Mucosa of descending colon (tissue), 3 donors: ENCODE results near the gene AHNAK2. TPM values are rescaled to one million over a fixed set of nuclear protein-coding genes. Genes with fewer than 3 reads are reported as not detected.

Source experiments
- ATAC-seq: fragments of 200-7000 bp; cut with Tn5 transposase; one replicate; pipeline ENCODE4 v1.9.1; 2020; ENCODE audit warnings: mild to moderate bottlenecking, moderate library complexity
- DNase-seq, 3 donors: peaks; one replicate each; pipeline ENCODE4 v3.0.0-alpha.2; 2020
- H3K36me3 ChIP-seq: fragments of 200-600 bp; one replicate; pipeline ENCODE4 v1.8.0; 2021; ENCODE audit warnings: low read depth, mild to moderate bottlenecking
- H3K4me1 ChIP-seq: fragments of 200-600 bp; one replicate; pipeline ENCODE4 v1.8.0; 2021; ENCODE audit warnings: low read depth, mild to moderate bottlenecking
- H3K4me3 ChIP-seq: fragments of 200-600 bp; one replicate; pipeline ENCODE4 v1.8.0; 2021; ENCODE audit warnings: mild to moderate bottlenecking
- H3K9me3 ChIP-seq: fragments of 200-600 bp; one replicate; pipeline ENCODE4 v1.8.0; 2021; ENCODE audit warnings: mild to moderate bottlenecking
- intact Hi-C, 2 donors: fragments of 100-400 bp; cut with DNase I in 1 of 2; cut with micrococcal nuclease in 1 of 2; formaldehyde crosslinking; loops; one replicate each; pipeline versions ENCODE4 v1.11.0 to v1.11.1; 2022; cut with DNase I, micrococcal nuclease
- total RNA-seq, 3 donors: library from RNA; stranded (reverse); fragmentation: NEBNext Ultra II Directional in 2 of 3; extraction: Animal tissue kit (Norgen Biotek cat#: 25700) in 2 of 3; gene quantifications; one replicate each; pipeline versions ENCODE4 v1.2.1 to v1.2.4, GENCODE V29; 2021 to 2023
- TF ChIP-seq, protein P1 (sequence below): fragments of 200-600 bp; IDR thresholded peaks from one replicate; pipeline ENCODE4 v1.8.0; 2022; ENCODE audit warnings: antibody characterized with exemption, mild to moderate bottlenecking
- donor health status: DM: no; HTN: no; CAD: no; lungs with moderate emphysema.
- donor health status: DM: no; HTN: no; CAD: no.
- donor health status: DM: no; HTN: yes; CAD: no.

AHNAK2 gene
- total RNA-seq, 3 donors from 2014 or later = 4.6 to 145 (median 20.3) TPM

DNA sequence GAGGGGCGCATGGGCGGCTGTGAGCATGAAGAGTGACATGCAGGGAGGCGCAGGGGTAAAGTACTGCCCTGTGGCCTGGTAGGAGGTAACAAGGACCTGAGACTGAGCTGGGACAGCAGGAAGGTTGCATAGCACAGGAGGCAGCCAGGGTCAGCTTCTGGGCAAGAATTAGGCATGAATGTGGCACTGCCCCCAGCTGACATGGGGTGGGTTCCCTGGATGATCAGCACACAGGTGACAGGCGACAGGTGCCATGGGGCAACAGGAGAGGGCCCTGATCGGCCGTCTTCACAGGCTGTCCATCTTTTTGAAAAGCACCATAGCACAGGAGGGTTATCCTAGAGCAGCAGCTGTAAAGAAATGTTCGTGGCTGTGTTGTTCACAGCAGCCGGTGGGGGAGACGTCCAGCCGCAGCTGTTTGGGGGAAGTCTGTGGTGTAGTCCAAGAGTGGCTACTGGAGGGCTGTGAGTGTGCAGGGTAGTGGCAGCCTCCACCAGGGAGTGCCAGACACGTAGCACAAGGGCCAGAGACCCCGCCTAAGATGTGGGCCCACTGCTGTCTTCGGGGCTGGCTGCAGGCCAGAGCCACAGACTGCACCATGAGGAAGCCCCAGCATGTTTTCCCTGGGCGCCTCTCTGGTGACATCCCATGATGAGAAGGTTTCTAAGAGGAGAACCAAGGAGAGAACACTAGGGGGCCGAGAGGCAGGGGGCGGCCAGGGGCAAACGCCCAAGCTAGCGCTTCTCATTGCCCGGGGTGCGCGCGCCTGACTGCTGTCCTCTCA is 15.8 kb upstream of the AHNAK2 start:
- Histone ChIP-seq H3K36me3 (no peaks in the 10 kb centered on the region), H3K9me3 (no peaks in the 10 kb centered on the region), H3K4me1 (no peaks in the 10 kb centered on the region), H3K4me3 (no peak overlapping the region)
- TF ChIP-seq, protein P1, sequence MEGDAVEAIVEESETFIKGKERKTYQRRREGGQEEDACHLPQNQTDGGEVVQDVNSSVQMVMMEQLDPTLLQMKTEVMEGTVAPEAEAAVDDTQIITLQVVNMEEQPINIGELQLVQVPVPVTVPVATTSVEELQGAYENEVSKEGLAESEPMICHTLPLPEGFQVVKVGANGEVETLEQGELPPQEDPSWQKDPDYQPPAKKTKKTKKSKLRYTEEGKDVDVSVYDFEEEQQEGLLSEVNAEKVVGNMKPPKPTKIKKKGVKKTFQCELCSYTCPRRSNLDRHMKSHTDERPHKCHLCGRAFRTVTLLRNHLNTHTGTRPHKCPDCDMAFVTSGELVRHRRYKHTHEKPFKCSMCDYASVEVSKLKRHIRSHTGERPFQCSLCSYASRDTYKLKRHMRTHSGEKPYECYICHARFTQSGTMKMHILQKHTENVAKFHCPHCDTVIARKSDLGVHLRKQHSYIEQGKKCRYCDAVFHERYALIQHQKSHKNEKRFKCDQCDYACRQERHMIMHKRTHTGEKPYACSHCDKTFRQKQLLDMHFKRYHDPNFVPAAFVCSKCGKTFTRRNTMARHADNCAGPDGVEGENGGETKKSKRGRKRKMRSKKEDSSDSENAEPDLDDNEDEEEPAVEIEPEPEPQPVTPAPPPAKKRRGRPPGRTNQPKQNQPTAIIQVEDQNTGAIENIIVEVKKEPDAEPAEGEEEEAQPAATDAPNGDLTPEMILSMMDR = no peak
- no peak for ATAC-seq
- intact Hi-C loops = no loop called here
- peak in 1 of 3 donors; percentile 30 for DNase-seq

DNA sequence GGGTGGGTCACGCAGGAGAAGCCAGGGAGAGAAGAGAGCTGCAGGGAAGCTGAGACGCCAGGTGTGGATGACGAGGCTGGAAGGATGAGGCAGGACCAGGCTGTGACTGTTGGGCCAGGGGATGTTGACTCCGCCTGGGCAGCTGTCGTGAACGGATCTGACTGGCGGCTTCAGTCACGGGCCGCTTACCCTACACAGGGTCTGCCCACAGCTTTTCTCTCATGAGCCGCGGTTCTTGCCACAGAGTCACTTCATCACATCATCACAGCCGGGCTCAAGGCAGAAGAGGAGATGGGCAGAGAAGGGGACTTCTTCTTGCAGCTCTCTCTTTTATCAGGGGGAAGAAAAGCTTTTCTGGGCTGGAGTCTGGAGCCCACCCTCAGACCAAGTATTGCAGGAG is 15.1 kb upstream of the AHNAK2 start:
- no peak for ATAC-seq
- TF ChIP-seq, protein P1 = no peak
- DNase-seq = peak in 1 of 3 donors; percentile 29
- no peak overlapping the region for H3K4me3 ChIP-seq
- no peaks in the 10 kb centered on the region for H3K4me1 ChIP-seq
- intact Hi-C loops = no loop called here
- no peaks in the 10 kb centered on the region for H3K36me3 ChIP-seq
- H3K9me3 ChIP-seq = no peaks in the 10 kb centered on the region

DNA sequence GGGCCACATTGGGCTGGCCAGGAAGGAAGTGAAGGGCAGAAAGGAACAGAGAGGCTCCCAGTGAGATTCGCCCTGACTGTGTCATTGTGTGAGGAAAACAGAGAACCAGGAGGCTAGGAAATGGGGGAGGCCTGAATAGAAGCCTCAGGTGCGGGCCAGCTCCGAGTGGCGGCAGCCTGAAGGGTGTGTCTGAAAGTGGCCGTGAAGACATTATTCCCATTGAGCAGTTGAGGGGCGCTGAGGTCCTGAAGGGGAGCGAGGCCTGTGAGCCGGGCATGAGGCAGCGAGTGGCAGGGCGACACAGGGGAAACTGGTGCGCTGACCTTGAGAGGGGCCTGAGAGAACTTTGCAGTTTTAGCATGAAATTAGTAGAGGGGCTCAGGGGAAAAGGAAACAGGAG is 14.3 kb upstream of the AHNAK2 start:
- TF ChIP-seq, protein P1 = no peak
- intact Hi-C loops = no loop called here
- H3K36me3 ChIP-seq = no peaks in the 10 kb centered on the region
- no peaks in the 10 kb centered on the region for H3K4me1 ChIP-seq
- DNase-seq = no peak
- no peaks in the 10 kb centered on the region for H3K9me3 ChIP-seq
- no peak for ATAC-seq
- no peak overlapping the region for H3K4me3 ChIP-seq

DNA sequence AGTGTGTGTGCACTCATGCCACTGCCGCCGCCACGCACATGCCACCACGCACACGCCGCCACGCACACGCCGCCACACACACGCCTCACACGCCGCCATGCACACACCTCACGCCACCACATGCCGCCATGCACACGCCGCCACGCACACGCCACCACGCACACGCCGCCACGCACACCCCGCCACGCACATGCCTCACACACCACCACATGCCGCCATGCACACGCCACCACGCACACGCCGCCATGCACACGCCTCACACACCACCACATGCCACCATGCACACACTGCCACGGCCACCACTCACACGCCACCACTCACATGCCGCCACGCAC is 13.7 kb upstream of the AHNAK2 start:
- no peak for DNase-seq
- intact Hi-C loops = no loop called here
- H3K4me1 ChIP-seq = no peaks in the 10 kb centered on the region
- H3K36me3 ChIP-seq = no peaks in the 10 kb centered on the region
- no peak overlapping the region for H3K4me3 ChIP-seq
- no peak for ATAC-seq
- no peaks in the 10 kb centered on the region for H3K9me3 ChIP-seq
- TF ChIP-seq, protein P1 = no peak

DNA sequence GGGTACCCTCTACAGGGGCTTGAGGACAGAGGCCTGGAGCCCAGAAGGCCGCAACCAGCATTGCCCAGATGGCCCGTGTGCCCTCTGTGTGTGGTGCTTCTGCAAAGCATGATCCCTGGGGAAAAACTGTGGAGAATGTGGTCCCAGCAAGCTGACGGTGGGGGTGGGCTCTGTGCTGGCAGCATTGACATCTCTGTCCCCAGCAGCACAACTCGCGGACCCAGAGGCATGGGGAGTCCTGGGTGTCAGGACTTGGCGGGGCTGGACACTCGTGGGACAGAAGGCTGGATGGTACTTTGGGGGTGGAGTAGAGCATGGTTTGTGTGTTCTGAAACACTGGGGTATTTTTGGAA is 11.8 kb upstream of the AHNAK2 start:
- Histone ChIP-seq H3K9me3 (no peaks in the 10 kb centered on the region), H3K4me3 (no peak overlapping the region), H3K4me1 (peaks cover 4% of the 10 kb centered on the region), H3K36me3 (no peaks in the 10 kb centered on the region)
- TF ChIP-seq, protein P1 = no peak
- intact Hi-C loops = no loop called here
- no peak for DNase-seq
- ATAC-seq = no peak
